ENCODE results near the gene ZNF559. TPM values are rescaled to one million over a fixed set of nuclear protein-coding genes. Genes with fewer than 3 reads are reported as not detected.

ZNF559 gene
- total RNA-seq, 1 donor from 2014 or later, result 8.1 TPM

DNA sequence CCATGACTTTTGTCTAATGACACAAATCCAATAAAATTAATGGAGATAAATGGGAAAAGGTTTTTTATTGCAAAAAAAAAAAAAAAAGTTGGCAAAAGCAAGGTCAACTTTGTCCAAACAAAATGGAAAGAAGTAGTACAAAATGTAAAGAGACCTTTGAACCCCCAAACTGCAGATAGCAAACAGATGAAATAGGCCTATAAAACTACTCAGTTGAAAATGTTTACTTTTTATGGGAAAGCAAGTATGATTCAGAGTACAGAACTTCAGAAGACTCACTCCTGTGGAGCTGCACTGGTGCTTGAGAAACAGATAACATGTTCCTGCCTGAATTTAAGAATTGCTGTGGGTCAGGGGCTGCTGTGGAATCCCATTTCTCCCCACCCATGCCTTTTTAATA lies 29.0 kb downstream of the ZNF559 start:
- no peak for DNase-seq (ENCODE audit: low read depth)

DNA sequence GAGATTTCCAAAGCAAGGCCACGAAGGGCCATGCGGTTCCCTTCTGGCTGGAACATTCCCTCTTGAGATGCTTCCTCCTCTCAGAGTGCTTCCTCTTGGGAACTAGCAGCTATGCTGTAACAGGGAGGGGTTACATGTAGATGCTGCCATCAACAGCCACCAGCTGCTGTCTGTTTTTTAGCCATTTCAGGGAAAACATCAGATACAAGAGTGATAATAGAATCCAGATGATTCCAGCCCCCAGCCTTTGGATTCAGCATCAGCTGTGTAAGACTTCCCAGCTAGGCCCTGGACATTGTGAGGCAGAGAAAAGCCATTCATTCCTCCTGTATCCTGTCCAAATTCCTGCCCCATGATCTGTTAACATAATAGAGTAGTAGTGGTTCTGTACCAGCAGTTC lies 30.7 kb downstream of the ZNF559 start:
- DNase-seq (ENCODE audit: low read depth), result no peak

DNA sequence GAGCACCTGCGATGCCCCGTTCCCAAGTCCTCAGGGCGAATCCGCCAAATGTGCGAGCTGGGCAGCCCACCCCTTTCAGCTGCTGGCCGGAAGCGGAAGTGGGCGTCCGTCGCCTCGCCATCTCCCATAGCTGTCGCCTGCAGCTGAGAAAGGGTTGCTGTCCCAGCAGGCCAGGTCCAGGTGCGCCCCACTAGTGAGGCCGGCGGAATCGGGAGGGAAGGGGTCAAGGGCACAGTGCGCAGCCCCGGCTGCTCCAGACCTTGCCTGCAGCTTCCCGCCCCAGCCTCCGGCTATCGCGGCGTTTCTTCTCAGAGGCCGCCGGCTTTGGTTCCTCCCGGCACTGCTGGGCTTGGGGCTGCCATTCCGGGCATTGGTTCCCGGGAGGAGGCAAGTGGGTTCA lies 38.9 kb downstream of the ZNF559 start, which contains the start of gene ZNF177:
ZNF177 (plus strand) TSS at position 109 of the 400 bp plus-strand sequence. CDS start 15,299 bp downstream, outside the sequence.
- no peak for DNase-seq (ENCODE audit: low read depth)

DNA sequence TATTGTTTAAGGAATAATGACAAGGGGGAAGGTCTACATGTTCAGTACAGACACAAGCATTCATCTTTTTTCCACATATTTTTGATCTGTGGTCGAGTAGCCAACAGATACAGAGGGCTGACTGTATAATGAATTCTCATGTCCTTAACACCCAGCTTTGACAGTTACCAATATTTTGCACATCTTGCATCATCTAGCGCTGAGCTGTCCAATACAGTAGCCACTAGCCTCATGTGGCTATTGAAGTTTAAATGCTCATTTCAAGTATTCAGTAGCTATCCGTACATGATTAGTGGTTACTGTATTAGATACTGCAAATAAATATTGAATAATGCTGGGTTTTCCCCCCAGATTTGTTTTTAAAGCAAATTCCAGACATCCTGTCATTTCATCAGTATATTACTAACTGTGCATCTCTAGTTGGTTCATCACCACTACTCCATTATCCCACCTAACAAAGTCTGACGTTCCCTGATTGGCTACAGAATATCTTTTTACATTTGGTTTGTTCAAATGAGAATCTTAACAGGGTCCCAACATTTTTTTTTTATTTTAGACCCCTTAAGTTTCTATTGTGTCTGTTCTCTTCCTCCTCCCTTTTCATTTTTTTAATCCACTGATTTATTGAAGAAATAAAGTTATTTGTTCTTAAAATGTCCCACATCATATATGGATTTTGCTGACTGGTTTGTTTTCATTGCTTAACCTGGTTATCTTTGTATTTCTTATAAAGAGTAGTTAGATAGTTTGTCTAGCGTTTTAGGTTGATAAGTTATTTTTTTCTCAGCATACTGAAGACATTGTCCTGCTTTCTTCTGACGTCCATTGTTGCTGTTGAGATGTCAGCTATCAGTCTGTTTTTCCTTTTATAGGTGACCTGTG lies 47.0 kb downstream of the ZNF559 start:
- no peak for DNase-seq (ENCODE audit: low read depth)

DNA sequence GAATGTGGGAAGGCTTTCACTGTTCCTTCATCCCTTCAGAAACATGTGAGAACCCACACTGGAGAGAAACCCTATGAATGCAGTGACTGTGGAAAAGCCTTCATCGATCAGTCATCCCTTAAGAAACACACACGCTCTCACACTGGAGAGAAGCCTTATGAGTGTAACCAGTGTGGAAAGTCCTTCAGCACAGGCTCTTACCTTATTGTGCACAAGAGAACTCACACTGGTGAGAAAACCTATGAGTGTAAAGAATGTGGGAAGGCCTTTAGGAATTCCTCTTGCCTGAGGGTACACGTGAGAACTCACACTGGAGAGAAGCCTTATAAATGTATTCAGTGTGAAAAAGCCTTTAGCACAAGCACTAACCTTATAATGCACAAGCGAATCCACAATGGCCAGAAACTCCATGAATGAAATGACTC lies 57.4 kb downstream of the ZNF559 start:
- DNase-seq (ENCODE audit: low read depth), result no peak

Other genes with a start within 250 kb of the ZNF559 start
- not detected in 2 replicates for gene OR1M1, start 237.1 kb upstream of the ZNF559 start, total RNA-seq
- gene OR7G2, start 216.7 kb upstream of the ZNF559 start, total RNA-seq, result not detected in 2 replicates
- gene OR7G1, start 208.4 kb upstream of the ZNF559 start, total RNA-seq, result not detected in 2 replicates
- gene OR7G3, start 197.2 kb upstream of the ZNF559 start, total RNA-seq, result not detected in 2 replicates
- gene ZNF317, start 183.8 kb upstream of the ZNF559 start, total RNA-seq, result 24.7 and 26.0 TPM in 2 replicates
- 0.21 TPM in 1 of 2 replicates, not detected in the other for gene OR7D2, start 145.2 kb upstream of the ZNF559 start, total RNA-seq
- not detected in 2 replicates for gene OR7D4, start 104.6 kb upstream of the ZNF559 start, total RNA-seq
- gene OR7E24, start 73.2 kb upstream of the ZNF559 start, total RNA-seq, result not detected in 2 replicates
- gene ZNF699, start 14.3 kb upstream of the ZNF559 start, total RNA-seq, result 17.1 and 18.5 TPM in 2 replicates
- 1.7 and 1.8 TPM in 2 replicates for gene ZNF177, start 38.8 kb downstream of the ZNF559 start, total RNA-seq
- 15.2 and 29.9 TPM in 2 replicates for gene ZNF266, start 111.4 kb downstream of the ZNF559 start, total RNA-seq
- not detected in 2 replicates for gene ZNF560, start 174.4 kb downstream of the ZNF559 start, total RNA-seq
- gene ZNF426, start 214.5 kb downstream of the ZNF559 start, total RNA-seq, result 13.7 and 18.0 TPM in 2 replicates